ENCODE results near the gene SLC6A18. TPM values are rescaled to one million over a fixed set of nuclear protein-coding genes. Genes with fewer than 3 reads are reported as not detected.
A peak's percentile ranks its signal among the peaks of the same experiment; 100 is the strongest.

SLC6A18 gene
- total and polyA plus RNA-seq, 2 of the 13 experiments (the other 11 are each of a cell fraction or from before 2014, with no cell fraction given), result not detected

DNA sequence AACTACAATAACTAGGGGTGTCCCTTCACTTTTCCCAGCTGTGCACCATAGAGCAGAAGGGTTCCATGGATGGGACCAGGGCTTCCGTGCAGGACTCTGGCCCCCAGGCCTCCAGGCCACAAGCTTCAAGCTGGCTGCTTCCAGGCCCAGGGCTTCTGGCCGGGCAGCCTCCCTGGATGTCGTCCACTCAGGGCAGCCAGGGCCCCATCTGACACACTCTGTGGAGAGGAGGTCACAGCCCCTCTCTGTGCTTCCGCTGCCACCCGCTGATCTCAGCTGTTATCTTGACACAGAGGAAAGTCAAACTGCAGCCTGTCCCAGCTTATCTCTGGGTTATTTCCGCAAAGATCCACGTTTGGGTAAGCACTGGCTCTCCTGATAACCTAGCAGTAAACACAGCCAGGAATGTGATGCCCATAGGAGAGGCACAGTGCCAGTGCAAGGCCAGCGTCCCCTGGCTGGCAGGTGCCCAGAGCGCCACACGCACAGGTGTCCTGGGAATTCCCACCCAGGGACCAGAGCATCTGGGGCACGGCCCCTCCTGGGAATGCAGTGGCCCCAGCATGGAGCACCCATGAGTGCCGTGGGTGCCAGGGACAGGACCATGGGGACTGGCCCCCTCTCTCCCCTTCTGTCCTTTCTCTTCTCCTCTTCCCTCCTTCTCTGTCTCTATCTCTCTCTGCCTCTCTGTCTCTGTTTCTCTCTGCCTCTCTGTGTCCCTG is 39.4 kb upstream of the SLC6A18 start (continued):
- TF ChIP-seq, protein P1, sequence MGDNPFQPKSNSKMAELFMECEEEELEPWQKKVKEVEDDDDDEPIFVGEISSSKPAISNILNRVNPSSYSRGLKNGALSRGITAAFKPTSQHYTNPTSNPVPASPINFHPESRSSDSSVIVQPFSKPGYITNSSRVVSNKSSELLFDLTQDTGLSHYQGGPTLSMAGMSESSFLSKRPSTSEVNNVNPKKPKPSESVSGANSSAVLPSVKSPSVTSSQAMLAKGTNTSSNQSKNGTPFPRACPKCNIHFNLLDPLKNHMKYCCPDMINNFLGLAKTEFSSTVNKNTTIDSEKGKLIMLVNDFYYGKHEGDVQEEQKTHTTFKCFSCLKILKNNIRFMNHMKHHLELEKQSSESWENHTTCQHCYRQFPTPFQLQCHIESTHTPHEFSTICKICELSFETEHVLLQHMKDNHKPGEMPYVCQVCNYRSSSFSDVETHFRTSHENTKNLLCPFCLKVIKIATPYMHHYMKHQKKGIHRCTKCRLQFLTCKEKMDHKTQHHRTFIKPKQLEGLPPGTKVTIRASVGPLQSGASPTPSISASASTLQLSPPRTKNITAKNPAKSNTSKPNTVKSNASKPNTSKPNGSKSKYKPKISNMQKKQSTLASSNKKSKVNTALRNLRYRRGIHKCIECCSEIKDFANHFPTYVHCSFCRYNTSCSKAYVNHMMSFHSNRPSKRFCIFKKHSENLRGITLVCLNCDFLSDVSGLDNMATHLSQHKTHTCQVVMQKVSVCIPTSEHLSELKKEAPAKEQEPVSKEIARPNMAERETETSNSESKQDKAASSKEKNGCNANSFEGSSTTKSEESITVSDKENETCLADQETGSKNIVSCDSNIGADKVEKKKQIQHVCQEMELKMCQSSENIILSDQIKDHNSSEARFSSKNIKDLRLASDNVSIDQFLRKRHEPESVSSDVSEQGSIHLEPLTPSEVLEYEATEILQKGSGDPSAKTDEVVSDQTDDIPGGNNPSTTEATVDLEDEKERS (CRISPR knock-in tag; IDR thresholded peaks at IDR 0.05), result 0 out of 2 replicates have a peak, but pooled peaks have one; percentile 29
- peak; percentile 76 for TF ChIP-seq ZNF543 (CRISPR knock-in tag; IDR thresholded peaks at IDR 0.05)
- peak; percentile 72; the same call in 1 of the 2 replicates for TF ChIP-seq ZNF724P (CRISPR knock-in tag; IDR thresholded peaks at IDR 0.05; ENCODE audit: borderline replicate concordance)
- TF ChIP-seq, protein P2, sequence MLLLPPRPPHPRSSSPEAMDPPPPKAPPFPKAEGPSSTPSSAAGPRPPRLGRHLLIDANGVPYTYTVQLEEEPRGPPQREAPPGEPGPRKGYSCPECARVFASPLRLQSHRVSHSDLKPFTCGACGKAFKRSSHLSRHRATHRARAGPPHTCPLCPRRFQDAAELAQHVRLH (CRISPR knock-in tag; IDR thresholded peaks at IDR 0.05; ENCODE audit: borderline replicate concordance, low read depth), result peak; percentile 32; the same call in 1 of the 2 replicates
- TF ChIP-seq ZSCAN29 (CRISPR knock-in tag; conservative IDR thresholded peaks at IDR 0.05), result peak; percentile 90
- TF ChIP-seq, protein P3, sequence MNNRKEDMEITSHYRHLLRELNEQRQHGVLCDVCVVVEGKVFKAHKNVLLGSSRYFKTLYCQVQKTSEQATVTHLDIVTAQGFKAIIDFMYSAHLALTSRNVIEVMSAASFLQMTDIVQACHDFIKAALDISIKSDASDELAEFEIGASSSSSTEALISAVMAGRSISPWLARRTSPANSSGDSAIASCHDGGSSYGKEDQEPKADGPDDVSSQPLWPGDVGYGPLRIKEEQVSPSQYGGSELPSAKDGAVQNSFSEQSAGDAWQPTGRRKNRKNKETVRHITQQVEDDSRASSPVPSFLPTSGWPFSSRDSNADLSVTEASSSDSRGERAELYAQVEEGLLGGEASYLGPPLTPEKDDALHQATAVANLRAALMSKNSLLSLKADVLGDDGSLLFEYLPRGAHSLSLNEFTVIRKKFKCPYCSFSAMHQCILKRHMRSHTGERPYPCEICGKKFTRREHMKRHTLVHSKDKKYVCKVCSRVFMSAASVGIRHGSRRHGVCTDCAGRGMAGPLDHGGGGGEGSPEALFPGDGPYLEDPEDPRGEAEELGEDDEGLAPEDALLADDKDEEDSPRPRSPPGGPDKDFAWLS (CRISPR knock-in tag; IDR thresholded peaks at IDR 0.05; ENCODE audit: borderline replicate concordance), result peak; percentile 87; the same call in 1 of the 2 replicates
- TF ChIP-seq NFKB2 (CRISPR knock-in tag; IDR thresholded peaks at IDR 0.05; ENCODE audit: borderline replicate concordance), result peak; percentile 61; the same call in 1 of the 2 replicates
- TF ChIP-seq ZNF562 (CRISPR knock-in tag; IDR thresholded peaks at IDR 0.05; ENCODE audit: borderline replicate concordance), result no peak
- TF ChIP-seq, protein P4, sequence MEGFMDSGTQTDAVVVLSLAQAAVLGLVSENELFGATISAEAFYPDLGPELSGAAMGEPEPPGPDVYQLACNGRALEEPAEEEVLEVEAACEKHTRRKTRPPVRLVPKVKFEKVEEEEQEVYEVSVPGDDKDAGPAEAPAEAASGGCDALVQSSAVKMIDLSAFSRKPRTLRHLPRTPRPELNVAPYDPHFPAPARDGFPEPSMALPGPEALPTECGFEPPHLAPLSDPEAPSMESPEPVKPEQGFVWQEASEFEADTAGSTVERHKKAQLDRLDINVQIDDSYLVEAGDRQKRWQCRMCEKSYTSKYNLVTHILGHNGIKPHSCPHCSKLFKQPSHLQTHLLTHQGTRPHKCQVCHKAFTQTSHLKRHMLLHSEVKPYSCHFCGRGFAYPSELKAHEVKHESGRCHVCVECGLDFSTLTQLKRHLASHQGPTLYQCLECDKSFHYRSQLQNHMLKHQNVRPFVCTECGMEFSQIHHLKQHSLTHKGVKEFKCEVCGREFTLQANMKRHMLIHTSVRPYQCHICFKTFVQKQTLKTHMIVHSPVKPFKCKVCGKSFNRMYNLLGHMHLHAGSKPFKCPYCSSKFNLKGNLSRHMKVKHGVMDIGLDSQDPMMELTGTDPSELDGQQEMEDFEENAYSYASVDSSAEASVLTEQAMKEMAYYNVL (CRISPR knock-in tag; IDR thresholded peaks at IDR 0.05; ENCODE audit: borderline replicate concordance), result 0 out of 2 replicates have a peak, but pooled peaks have one; percentile 14
- TF ChIP-seq ZNF746 (CRISPR knock-in tag; IDR thresholded peaks at IDR 0.05), result no peak
- TF ChIP-seq POLR2A (IDR thresholded peaks at IDR 0.05; ENCODE audit: insufficient read depth in 1 of 2, low read depth in 2 of 2, low read length in 2 of 2), result peak in 1 of 2 experiments; percentile 28; a peak in 1 of 4 replicates
- no peak for TF ChIP-seq CBX1 (IDR thresholded peaks at IDR 0.05; ENCODE audit: low read depth)
- no peak for TF ChIP-seq ZSCAN30 (CRISPR knock-in tag; IDR thresholded peaks at IDR 0.05)
- TF ChIP-seq, protein P5, sequence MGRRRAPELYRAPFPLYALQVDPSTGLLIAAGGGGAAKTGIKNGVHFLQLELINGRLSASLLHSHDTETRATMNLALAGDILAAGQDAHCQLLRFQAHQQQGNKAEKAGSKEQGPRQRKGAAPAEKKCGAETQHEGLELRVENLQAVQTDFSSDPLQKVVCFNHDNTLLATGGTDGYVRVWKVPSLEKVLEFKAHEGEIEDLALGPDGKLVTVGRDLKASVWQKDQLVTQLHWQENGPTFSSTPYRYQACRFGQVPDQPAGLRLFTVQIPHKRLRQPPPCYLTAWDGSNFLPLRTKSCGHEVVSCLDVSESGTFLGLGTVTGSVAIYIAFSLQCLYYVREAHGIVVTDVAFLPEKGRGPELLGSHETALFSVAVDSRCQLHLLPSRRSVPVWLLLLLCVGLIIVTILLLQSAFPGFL (CRISPR knock-in tag; IDR thresholded peaks at IDR 0.05), result 0 out of 2 replicates have a peak, but pooled peaks have one; percentile 50
- TF ChIP-seq ATM (IDR thresholded peaks at IDR 0.05; ENCODE audit: borderline replicate concordance), result no peak
- TF ChIP-seq ZNF747 (CRISPR knock-in tag; IDR thresholded peaks at IDR 0.05; ENCODE audit: borderline replicate concordance), result peak; percentile 56; the same call in 1 of the 2 replicates
- 0 out of 2 replicates have a peak, but pooled peaks have one; percentile 22 for TF ChIP-seq ZFP1 (CRISPR knock-in tag; IDR thresholded peaks at IDR 0.05)
- TF ChIP-seq FOXJ3 (CRISPR knock-in tag; IDR thresholded peaks at IDR 0.05; ENCODE audit: borderline replicate concordance), result peak; percentile 92; the same call in 1 of the 2 replicates

Data from HepG2 (cell line).